ENCODE results near the gene PDIA2.
"Not testable (repeated sequence)": the region's sequence is repeated elsewhere in the genome, so short reads cannot be mapped to it uniquely, and the experiment has no call there.

PDIA2 gene

DNA sequence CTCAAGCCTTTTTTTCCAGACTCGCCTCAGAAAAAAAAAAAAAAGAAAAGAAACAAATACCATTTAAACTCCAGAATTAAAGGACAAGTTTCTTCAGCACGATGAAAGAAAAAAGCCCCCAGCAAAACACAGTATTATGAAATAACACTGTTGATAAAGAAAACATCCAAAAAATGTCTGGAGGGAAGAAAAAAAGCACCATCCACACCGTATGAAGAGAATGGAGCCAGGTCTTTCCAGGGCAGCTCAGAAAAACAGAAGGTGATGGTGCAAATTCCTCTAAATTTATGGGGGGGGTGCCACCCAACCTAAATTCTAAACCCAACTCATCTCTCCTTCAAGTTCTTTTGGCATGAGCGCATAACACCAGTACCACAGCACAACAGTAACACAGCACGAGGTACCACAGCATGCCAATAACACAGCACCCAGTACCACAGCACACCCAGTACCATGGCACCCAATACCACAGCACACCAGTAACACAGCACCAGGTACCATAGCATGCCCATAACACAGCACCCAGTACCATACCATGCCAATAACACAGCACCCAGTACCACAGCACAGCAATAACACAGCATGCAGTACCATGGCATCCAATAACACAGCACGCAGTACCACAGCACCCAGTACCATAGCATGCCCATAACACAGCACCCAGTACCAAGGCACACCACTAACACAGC is 50.6 kb downstream of the PDIA2 start:
- no peak for DNase-seq

DNA sequence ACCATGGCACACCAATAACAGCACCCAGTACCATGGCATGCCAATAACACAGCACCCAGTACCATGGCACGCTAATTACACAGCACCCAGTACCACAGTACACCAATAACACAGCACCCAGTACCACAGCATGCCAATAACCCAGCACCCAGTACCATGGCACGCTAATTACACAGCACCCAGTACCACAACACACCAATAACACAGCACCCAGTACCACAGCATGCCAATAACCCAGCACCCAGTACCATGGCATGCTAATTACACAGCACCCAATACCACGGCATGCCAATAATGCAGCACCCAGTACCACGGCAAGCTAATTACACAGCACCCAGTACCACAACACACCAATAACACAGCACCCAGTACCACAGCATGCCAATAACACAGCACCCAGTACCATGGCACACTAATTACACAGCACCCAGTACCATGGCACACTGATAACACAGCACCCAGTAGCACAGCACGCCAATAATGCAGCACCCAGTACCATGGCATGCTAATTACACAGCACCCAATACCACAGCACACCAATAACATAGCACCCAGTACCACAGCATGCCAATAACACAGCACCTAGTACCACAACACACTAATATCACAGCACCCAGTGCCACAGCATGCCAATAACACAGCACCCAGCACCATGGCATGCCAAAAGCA is 51.3 kb downstream of the PDIA2 start:
- DNase-seq = not testable (repeated sequence)

DNA sequence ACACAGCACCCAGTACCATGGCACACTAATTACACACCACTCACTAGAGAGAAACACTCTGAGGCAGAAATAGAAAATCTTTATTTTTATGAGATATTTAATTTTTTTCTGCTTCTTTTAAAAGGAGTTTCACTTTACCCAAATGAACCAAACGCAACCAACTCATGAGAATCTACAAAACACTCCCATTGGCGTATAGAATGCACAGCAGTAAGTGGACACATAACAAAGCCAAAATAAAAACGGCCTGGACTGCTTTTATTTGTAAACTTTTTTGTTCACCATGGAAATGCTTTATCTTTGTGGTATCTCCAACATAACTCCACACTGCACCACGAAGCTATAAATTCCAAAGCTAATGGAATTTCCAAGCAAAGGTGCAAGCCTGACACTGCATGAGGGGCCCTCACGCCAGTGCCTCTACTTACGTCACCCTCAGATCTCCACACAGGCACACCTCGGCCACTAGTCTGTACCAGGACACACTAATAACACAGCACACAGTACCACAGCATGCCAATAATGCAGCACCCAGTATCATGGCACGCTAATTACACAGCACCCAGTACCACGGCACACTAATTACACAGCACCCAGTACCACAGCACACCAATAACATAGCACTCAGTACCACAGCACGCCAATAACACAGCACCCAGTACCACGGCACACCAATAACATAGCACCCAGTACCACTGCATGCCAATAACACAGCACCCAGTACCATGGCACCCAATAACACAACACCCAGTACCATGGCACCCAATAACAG is 52.1 kb downstream of the PDIA2 start:
- DNase-seq = not testable (repeated sequence)

DNA sequence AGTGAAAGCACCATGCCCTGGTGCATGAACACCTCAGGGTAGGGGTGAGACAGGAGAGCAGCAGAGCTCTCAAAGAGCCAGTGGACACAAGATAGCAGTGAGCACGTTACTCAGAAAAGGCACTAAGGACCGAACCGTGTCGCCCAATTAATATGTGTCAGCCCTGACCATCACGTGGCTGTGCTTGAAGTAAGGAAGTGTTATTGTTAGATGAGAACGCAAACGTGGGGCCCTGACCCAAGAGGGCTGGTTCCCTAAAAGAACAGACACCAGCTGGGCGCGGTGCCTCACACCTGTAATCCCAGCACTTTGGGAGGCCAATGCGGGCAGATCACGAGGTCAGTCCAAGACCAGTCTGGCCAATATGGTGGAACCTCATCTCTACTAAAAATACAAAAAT is 53.3 kb downstream of the PDIA2 start:
- DNase-seq = no peak

Data from amniotic stem cell (primary cell).